Stimulated activated naive CD8-positive, alpha-beta T cell treated with anti-CD3 and anti-CD28 coated beads, Interleukin-15, Interleukin-2, amounts not matched to agents 100 U/mL and 50 U/mL, for 24 hours (primary cell): ENCODE measurements around the gene SUSD1.
"Not testable (repeated sequence)": the region's sequence is repeated elsewhere in the genome, so short reads cannot be mapped to it uniquely, and the experiment has no call there.

ENCODE experiments used
- ATAC-seq: fragments of 150-1000 bp; cut with Tn5 transposase; one replicate; pipeline ENCODE4 v1.10.0; 2021
- DNase-seq: peaks from one replicate; pipeline ENCODE4 v3.0.0; 2021

The SUSD1 gene

DNA sequence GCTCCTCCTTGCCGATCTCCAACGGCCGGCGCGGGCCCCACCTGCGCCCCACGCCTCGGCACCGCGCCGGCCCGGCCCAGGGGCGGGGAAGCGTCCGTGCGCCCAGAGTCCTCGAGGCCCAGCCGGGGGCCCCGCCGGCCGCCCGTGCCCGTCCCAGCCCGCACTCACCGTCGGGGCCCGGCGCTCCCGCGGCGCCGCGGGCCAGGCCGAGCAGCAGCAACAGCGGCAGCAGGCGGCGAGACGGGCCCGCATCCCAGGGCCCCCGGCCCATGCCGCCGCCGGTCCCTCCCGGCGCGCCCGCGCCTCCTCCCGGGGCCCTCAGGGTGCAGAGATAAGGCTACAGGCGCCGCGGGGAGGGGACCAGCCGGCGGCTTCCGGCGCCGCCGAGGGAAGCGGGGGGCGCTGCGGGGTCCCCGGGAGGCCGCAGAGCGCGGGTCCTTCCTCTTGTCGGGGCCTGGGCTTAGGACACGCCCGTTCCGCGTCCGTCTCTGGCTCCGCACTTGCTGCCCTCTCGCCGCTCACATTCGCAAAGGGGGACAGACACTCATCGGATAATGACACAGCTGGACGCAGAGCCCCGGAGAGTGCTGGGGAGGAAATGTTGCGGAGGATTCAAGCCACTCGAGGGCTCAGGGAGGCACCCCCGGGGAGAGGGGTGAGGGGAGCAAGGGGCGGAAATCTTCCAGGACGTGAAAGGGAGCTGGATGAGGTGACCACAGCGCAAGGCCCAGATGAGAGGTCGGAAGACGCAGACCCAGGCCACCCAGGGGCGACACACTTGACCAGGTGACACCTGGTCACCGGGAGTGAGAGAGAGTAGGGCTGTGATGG is at the start of gene SUSD1:
Gene SUSD1, minus strand, starts transcription at position 333 of the 831 bp plus-strand sequence. Its CDS starts 62 bp downstream, at position 271.
- ATAC-seq = peak; percentile 55
- DNase-seq = peak; percentile 44

DNA sequence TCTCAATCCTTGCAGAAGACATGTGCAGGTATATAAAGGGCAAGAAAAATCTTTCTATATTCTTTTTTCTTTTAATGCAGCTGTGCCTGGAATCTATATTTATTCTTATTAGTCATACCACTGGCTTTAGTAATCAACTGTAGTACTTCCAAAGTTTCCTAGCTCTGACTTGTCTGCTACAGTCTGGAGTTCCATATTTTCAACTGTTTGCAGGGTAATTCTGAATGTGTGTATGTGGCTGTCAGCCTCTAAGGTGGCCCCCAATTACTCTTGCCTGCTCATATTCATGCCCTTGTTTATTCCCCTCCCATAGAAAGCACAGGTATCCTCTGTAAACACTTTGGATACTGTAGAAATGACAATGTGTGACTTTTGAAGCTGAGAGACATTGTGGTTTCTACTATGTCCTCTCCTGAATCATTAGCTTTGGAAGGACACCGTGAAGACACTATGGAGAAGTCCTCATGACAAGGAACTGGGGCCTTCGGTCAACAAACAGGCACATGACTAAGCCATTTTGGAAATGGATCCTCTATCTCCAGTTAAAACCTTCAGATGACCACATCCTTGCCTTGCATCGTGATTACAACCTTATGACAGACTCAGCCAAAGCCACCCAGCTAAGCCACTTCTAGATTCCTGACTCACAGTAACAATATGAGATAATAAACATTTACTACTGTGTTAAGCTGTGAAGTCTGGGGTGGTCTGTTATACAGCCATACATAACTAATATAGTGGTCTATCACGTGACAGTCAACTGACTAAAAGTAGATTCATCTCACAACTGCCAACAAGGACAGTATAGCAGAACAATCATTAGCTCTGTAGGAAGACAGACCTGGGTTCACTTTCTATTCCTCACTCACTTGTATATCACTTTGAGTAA is 49.5 kb upstream of the SUSD1 start:
- ATAC-seq = peak; percentile 63
- no peak for DNase-seq

DNA sequence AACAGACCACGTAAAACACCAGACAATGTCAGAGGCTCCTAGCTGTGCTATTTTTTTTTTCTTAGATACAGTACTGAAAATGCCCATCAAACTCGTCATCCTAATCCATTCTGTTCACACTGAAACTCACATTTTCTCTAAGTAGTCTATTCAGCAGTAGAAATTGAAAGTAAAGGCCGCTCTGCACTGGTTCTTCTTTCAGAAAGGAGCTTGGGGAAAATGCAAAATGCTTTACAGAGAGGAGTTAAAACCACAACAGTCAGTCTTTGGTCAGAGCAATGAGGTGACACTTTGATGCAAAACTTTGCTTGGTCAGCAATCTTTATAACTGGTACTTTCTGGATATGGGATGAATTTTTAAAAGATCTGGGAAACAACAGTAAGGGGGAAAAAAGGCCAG is 43.8 kb upstream of the SUSD1 start:
- peak; percentile 92 for ATAC-seq
- DNase-seq = no peak

DNA sequence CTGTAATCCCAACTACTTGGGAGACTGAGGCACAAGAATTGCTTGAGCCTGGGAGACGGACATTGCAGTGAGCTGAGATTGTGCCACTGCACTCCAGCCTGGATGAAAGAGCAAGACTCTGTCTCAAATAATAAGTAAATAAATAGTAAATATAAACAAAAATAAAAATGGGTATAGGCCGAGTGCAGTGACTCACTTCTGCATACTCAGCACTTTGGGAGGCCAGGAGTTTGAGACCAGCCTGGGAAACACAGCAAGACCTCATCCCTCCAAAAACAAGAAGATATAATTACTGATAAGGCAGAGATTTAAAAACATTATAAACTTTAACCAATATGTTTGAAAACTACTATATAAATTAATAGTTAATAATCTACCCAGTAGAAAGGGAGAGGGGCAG is 37.8 kb upstream of the SUSD1 start:
- ATAC-seq (no peak), DNase-seq (no peak)

DNA sequence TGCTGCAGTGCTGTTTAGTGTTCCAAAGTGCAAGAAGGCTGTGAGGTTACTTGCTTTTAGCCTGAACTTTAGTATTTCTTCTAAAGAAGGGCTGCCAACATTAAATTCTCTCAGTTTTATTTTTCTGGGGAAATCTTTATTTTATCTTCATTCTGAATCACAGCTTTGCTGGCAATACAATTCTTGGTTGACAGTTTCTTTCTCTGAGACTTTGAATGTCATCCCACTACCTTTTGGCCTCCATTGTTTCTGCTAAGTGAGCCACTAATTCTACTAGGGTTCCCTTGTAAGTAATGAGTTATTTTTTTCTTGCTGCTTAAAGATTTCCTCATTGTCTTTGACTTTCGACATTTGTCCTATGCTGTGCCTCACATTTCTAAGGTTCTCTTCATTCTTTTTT is 32.4 kb upstream of the SUSD1 start:
- DNase-seq (no peak), ATAC-seq (no peak)

DNA sequence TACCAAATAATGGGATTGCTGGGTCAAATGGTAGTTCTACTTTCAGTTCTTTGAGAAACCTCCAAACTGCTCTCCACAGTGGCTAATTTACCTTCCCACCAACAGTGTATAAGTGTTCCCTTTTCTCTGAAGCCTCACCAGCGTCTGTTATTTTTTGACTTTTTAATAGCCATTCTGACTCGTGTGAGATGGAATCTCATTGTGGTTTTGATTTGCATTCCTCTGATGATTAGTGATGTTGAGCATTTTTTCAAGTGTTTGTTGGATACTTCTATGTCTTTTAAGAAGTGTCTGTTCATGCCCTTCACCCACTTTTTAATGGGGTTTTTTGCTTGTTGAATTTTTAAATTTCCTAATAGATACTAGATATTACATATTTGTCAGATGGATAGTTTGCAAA is 28.4 kb upstream of the SUSD1 start:
- ATAC-seq = no peak

DNA sequence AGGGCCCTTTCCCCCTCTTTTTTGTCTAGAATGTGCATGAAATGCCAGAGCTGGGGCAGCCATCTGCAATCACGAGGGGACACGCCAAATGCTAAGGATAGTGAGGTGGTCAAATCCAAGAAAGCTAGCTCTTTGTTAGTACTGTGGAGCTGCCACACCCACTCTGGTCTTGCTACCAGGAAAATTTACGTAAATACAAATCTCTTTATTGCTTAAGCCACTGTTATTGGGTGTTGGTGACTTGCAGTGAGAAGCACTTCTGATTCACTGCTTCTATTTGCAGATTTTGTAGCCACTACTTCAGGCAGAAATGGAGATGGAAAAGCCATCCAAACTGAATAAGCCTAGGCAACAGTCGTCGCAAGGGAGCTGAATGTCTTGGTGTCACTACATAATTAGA is 25.6 kb upstream of the SUSD1 start:
- DNase-seq (no peak), ATAC-seq (no peak)

More for the DNA sequence above, 28.4 kb upstream of the SUSD1 start:
- no peak for DNase-seq

DNA sequence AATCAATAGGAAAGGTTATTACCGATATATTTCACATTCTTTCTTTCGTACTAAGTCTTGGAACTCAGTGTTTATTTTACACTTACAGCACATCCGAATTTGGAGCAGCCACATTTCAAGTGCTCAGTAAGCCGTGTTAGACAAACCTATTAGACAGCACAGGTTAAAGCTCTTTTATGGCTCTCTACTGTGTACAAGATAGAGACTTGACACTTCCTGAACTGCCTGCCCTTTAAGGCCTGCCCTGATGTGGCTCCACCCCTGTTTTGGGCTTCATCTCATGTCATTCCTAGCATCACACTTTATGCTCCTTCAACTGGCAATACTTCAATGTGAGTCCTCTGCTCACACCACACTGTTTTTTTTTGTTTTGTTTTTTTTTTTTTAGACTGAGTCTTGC is 23.5 kb upstream of the SUSD1 start:
- ATAC-seq (no peak), DNase-seq (no peak)

DNA sequence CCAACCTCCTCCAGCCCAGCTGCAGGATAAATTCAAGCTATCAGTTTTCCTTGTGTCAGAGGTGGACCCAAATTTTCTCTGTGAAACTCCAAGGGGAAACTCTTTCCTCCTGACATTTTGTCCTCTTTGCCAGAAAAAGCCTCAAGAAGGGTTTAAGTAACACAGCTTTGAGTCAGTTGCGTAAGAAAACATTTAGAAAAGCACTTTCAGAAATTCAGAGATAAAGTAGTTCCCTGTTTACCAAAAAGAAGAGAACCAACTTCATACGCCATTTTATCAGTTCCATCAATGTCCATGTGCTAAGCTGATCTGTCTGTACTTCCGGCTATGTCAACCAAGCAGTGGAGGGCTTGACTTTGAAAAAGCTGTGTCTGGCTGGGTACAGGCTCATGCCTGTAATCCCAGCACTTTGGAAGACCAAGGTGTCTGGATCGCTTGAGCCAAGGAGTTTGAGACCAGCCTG is 19.9 kb upstream of the SUSD1 start:
- no peak for DNase-seq
- no peak for ATAC-seq

DNA sequence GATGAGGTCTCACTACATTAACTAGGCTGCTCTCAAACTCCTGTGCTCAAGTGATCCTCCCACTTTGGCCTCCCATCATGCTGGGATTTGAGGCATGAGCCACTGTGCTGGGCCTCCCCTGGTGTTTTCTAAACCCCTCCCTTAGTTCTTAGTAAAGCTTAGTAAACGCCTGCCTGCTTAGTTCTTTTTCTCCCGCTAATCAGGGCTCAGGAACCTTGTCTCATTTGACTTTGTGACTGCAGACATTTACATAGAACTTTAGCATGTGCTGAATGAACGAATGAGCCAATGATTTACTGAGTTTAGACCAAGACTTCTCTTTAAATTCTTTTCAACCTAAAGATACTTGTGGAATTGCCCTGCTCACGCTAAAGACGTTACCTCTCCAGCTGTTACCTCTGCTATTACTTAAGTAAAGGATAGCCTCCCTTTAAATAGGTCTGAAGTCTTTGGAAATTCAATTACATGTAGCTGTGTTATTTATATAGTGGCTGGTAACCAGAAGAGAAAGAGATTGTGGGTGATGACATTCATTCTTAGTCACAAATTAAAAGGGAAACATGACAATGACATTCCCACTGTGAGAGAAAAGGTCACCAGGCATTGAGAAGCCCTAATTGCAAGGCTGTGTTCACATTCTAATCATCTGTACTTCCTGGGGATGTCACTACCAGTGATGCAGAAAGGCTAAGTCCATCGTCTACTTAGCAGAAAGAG is 18.6 kb upstream of the SUSD1 start:
- peak; percentile 83 for ATAC-seq
- DNase-seq = no peak

DNA sequence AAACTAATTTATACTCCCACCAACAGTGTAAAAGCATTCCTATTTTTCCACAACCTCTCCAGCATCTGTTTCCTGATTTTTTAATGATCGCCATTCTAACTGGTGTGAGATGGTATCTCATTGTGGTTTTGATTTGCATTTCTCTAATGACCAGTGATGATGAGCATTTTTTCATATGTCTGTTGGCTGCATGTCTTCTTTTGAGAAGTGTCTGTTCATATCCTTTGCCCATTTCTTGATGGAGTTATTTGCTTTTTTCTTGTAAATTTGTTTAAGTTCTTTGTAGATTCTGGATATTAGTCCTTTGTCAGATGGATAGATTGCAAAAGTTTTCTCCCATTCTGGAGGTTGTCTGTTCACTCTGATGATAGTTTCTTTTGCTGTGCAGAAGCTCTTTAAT is 15.2 kb upstream of the SUSD1 start:
- DNase-seq, ATAC-seq: not testable (repeated sequence)

DNA sequence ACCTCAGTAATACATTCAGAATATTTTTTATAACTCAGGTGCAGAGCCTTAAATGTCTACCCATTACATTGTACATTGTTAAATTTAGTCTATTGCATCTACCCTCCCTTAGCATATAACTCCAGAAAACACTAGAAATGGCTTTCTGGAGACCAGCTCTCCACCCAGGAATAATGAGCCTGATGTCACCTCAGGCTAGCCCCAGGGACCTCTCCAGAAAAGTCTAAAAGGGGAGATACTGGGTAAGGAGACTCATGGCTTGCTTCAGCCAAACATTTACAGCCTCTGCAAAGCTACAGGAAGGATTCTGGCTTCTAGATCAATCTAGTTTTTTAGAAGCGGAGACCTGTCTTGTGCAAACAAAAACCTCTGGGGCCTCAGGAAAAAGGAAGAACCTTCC is 13.8 kb upstream of the SUSD1 start:
- ATAC-seq = no peak
- DNase-seq = no peak

DNA sequence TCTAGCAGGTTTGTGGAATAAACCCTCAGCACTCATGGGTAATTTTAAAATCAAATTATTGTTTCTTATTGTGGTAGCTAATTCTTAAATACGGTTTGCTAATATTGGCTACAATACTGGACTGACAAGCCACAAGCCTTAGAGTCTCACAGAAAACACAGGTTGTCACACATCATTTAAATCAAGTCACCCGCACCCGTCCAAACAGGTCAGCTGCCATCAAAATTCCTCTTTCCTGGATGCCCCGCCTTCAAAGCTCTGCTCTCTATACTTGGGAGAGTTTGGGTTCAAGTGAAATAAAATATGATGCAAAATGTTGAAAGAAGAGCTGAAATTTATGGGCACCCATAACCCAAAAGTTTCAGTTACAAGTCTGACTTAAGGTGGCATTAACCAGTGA is 12.3 kb upstream of the SUSD1 start:
- DNase-seq (no peak), ATAC-seq (no peak)

DNA sequence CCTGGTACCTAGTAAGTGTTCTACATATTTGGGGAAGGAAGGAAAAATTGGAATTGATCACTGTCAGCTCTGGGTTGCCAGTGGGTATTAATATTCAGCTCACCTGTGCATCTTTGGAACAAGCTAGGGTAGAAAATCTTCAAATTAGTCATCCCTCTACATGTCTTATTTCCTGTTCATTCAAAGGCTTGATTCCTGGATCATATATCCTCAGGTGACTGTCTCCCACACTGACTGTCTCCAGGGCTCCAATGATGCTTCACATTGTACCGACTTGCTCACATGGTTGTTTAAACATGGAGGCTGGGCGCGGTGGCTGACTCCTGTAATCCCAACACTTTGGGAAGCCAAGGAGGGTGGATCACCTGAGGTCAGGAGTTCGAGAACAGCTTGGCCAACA is 11.6 kb upstream of the SUSD1 start:
- ATAC-seq (no peak), DNase-seq (no peak)

DNA sequence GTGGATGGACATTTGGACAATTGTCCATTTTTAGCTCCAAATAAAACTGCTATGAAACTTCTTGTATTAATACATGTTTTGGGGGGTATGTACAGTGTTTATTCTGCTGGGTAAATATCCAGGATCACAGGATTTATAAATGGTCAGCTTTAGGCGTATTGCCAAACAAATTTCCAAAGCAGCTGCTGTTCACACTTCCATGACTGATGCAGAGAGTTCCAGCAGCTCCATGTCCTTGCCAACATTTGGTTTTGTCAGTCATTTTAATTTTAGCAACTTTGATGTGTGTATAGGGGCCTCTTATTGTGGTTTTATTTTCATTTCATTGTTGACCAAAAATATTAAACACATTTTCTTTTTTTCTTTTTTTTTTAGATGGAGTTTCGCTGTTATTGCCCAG is 9.8 kb upstream of the SUSD1 start:
- ATAC-seq (no peak), DNase-seq (no peak)

DNA sequence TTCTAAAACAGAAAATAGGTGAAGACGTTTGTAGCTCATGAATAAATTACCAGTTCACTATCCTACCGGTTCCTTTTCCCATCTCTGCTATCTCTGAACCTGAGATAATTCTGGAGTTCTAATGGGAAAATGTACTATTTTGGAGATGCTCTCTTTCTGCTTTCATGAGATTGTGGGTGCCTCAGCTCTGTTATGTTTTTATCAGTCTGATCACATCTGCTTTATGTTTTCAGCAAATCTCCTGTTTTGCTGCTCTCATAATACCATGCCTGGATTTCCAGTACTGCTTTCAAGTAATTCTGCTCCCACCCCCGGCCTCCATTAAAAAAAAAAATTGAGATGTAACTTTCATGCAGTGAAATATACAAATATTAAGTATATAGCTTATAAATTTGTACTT is 9.1 kb upstream of the SUSD1 start:
- no peak for ATAC-seq

DNA sequence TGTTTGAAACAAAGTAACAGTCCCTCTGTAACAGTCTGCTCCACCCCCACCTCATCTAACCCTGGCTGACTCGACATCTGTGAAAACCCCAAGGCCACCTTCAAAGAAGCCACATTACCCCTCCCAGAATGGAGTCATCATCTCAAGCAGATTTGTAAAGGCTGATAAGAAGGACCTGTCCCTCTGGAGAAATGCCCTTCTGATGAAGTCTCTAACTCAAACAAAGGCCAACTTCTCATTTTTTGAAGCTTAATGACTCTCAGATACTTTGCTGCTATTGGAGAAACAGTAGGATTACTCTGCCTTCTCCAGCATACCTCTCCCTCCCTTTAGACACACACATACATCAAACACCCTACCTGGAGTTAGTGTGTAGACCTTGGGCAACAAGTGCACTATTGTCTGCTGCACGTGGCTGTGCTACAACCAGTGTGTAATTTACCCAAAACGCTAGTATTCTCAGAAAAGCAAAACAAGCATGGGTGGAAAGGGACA is 5.3 kb upstream of the SUSD1 start:
- ATAC-seq (peak; percentile 93), DNase-seq (peak; percentile 52)

More for the DNA sequence above, 9.1 kb upstream of the SUSD1 start:
- no peak for DNase-seq

DNA sequence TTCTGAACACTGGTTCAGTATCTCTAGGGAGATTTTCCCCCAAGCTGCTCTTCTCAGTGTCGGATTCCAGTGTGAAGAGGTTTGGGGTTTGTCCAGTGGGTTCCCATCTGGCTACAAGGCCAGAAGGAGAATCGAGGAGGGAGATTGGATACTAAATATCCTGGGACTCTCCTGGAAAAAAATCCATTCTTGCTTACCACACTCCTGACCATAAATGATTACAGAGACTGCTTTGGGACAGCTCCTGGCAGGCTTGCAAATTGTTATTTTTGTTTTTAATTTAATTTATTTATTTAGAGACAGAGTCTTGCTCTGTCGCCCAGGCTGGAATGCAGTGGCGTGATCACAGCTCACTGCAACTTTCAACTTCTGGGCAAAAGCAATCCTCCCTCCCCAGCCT is 4.7 kb upstream of the SUSD1 start:
- ATAC-seq = no peak
- no peak for DNase-seq

DNA sequence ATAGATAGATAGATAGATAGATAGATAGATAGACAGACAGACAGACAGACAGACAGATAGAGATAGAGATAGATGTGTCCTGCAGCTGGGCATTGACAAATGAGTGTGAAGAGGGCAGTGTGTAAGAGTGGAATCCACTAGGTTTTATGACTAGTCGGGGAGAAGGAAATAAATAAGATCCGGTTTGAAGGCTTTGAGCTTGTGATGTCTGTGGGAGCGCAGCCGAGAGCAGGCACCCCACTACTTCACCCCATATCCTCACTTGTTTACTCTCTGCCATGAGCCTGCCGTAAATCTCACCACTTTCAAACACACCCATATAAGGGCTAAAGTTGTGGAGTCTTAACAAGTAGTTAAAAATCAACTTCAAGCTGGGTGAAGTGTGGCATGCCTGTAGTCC is 1.4 kb upstream of the SUSD1 start:
- DNase-seq (no peak), ATAC-seq (no peak)

DNA sequence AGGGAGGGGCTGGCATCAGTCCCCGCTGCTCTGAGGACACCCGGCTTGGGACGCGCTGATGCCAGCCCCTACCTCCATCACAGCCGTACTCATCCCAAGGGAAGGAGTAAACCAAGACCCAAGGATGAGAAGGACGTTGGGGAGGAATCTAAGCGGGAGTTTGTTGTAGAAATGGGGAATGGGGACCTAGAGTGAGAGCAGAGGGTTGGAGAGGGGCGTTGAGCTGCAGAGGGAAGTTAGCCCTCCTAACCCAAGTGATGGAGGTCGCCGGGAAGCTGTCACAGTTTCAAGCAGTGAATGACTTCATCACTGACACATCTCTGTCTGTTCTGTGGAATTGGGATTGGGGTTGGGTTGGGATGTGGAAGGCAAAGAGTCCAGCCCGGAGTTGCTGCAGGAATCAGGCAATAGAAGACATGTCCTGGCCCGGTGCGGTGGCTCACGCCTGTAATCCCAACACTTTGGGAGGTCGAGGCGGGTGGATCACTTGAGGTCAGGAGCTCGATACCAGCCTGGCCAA is 759 bp upstream of the SUSD1 start:
- no peak for DNase-seq
- ATAC-seq = no peak

DNA sequence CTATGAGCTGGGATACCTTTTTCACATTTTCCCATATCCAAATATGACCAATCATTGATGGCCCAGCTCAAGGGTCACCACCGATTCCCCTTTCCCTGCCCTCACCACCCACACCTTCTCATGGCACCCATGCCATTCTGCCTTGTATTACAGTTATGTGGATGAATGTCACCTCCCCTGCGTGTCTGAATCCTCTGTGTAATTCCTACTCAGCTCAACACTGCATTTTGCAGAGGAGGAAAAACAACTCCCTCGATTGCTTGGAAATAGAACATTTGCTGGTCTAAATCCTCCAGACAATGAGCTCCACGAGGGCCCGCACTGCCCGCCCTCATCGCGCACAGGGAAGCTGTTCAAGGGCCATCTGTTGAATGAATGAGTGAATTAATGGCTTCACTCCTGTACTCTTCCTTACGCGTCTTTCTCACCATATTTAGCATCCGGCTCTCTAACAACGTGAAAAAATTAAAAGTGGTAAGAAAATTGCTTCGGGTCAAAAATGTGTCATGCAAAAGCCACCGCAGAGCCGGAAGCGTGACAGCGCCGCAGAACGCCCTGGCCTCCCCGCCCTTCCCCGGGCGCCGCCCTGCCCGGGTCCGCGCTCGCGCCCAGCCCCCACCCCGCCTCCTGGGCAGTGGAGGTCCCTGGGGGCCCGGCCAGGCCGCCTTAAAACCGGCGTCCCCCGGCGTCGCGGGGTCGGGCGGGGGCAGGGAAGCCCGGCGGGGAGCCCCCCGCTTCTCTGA is 704 bp downstream of the SUSD1 start:
- DNase-seq = peak; percentile 83
- ATAC-seq = peak; percentile 92
